ENCODE data around the gene CST8.

GRCh38 chr20:23514848-23515247, 23.9 kb downstream of the CST8 start:
- TF ChIP-seq CTCF (conservative IDR thresholded peaks at IDR 0.05; ENCODE audit: low read length) (no peak), EZH2phosphoT487 (IDR thresholded peaks at IDR 0.05; ENCODE audit: borderline replicate concordance, low read depth, low read length) (no peak)
